Aorta (tissue), 5 donors: ENCODE results near the gene C6orf132. TPM values are rescaled to one million over a fixed set of nuclear protein-coding genes. Genes with fewer than 3 reads are reported as not detected.
A peak's percentile ranks its signal among the peaks of the same experiment; 100 is the strongest.

Source experiments
- ATAC-seq: fragments of 200-7000 bp; cut with Tn5 transposase; one replicate; pipeline ENCODE4 v1.9.1; 2022; ENCODE audit warnings: moderate library complexity; ENCODE audit not compliant: low FRiP score
- DNase-seq, 2 donors: peaks; one replicate each; pipeline ENCODE4 v3.0.0-alpha.2; 2020
- H3K27ac ChIP-seq, 2 donors: one replicate each; pipeline ENCODE4 v1.5.1; 2013; ENCODE audit warnings: low read length in 2 of 2, mild to moderate bottlenecking in 2 of 2, moderate library complexity in 2 of 2, control low read depth in 1 of 2, inconsistent platforms in 1 of 2, low read depth in 1 of 2
- H3K27me3 ChIP-seq, 2 donors: one replicate each; pipeline ENCODE4 v1.6.1; 2013; ENCODE audit warnings: control low read depth in 1 of 2, low read length in 1 of 2, mild to moderate bottlenecking in 1 of 2, moderate library complexity in 1 of 2; ENCODE audit not compliant: insufficient read depth in 2 of 2, control insufficient read depth in 1 of 2
- H3K36me3 ChIP-seq, 2 donors: one replicate each; pipeline ENCODE4 v1.6.1; 2013; ENCODE audit warnings: control low read depth in 1 of 2, low read length in 1 of 2, mild to moderate bottlenecking in 1 of 2; ENCODE audit not compliant: insufficient read depth in 2 of 2, control insufficient read depth in 1 of 2
- H3K4me1 ChIP-seq, 2 donors: one replicate each; pipeline ENCODE4 v1.6.1; 2013; ENCODE audit warnings: low read length in 2 of 2, control low read depth in 1 of 2, mild to moderate bottlenecking in 1 of 2, moderate library complexity in 1 of 2; ENCODE audit not compliant: insufficient read depth in 2 of 2, control insufficient read depth in 1 of 2
- H3K4me3 ChIP-seq, 2 donors: one replicate each; pipeline ENCODE4 v1.5.1; 2013; ENCODE audit warnings: low read length in 2 of 2, control low read depth in 1 of 2, mild to moderate bottlenecking in 1 of 2
- H3K9me3 ChIP-seq: one replicate; pipeline ENCODE4 v1.6.1; 2013; ENCODE audit warnings: mild to moderate bottlenecking, low read length; ENCODE audit not compliant: control insufficient read depth
- WGBS, 2 donors: extraction: QIAGEN DNeasy Blood & Tissue Kit; methylation state at CpG; one replicate each; pipeline ENCODE4 v1.1.7; 2013; 5-methylcytosine and 5-hydroxymethylcytosine counted together
- intact Hi-C, 2 donors: fragments of 100-400 bp; cut with DNase I; formaldehyde crosslinking; loops; one replicate each; pipeline versions ENCODE4 v1.14.2 to v1.15.0; 2022
- polyA plus RNA-seq, 2 donors: library from polyadenylated mRNA; stranded (reverse); fragments of 200-250 nt; gene quantifications; one replicate each; pipeline ENCODE4 v1.2.3, GENCODE V29; 2013
- total RNA-seq, 2 donors: library from RNA; stranded (reverse); fragmentation: NEBNext Ultra II Directional; extraction: Animal tissue kit (Norgen Biotek cat#: 25700); gene quantifications; one replicate each; pipeline ENCODE4 v1.2.1, GENCODE V29; 2021
- donor health status: healthy with polysubstance abuse.
- donor health status: Bipolar disorder and iron deficiency.
- donor health status: DM: no; HTN: no; CAD: no.
- donor health status: DM: no; HTN: no; CAD: no.
- donor health status: DM: yes; HTN: yes; CAD: no.

C6orf132 gene
- total and polyA plus RNA-seq, 4 donors = 0.51 to 30.7 (median 2.4) TPM

GRCh38 chr6:42140756-42141602 is 1.4 kb downstream of the C6orf132 start:
- Histone ChIP-seq H3K4me3 (no peak overlapping the region), H3K9me3 (no peaks in the 10 kb centered on the region), H3K27me3 (no peaks in the 10 kb centered on the region), H3K36me3 (no peaks in the 10 kb centered on the region), H3K27ac (no peak overlapping the region), H3K4me1 (no peaks in the 10 kb centered on the region)
- DNase-seq = no peak
- no peak for ATAC-seq
- intact Hi-C loops = no loop called here
- WGBS, 2 donors = 87 to 88% methylated on average over 9 of the region's 9 CpGs

GRCh38 chr6:42140032-42140431 is 2.4 kb downstream of the C6orf132 start:
- WGBS, 2 donors = 80 to 87% methylated on average over 5 of the region's 5 CpGs
- H3K9me3 ChIP-seq = no peaks in the 10 kb centered on the region
- no peaks in the 10 kb centered on the region for H3K27me3 ChIP-seq
- H3K4me3 ChIP-seq = no peak overlapping the region
- ATAC-seq = no peak
- DNase-seq = peak in 1 of 2 donors; percentile 58
- intact Hi-C loops = no loop called here
- no peaks in the 10 kb centered on the region for H3K4me1 ChIP-seq
- no peak overlapping the region for H3K27ac ChIP-seq
- no peaks in the 10 kb centered on the region for H3K36me3 ChIP-seq

- DNase-seq (no peak), ATAC-seq (no peak)
- no peaks in the 10 kb centered on the region for H3K9me3 ChIP-seq
- intact Hi-C loops = no loop called here
- H3K4me1 ChIP-seq = no peaks in the 10 kb centered on the region
- 68 to 76% methylated on average over 9 of the region's 9 CpGs for whole genome bisulfite sequencing, 2 donors
- no peak overlapping the region for H3K4me3 ChIP-seq
- H3K27me3 ChIP-seq = no peaks in the 10 kb centered on the region
- H3K36me3 ChIP-seq = no peaks in the 10 kb centered on the region
- H3K27ac ChIP-seq = no peak overlapping the region
These were observed 3.5 kb downstream of the C6orf132 start for GRCh38 chr6:42138630-42139619.

GRCh38 chr6:42138190-42138589 is 4.2 kb downstream of the C6orf132 start:
- no peak overlapping the region for H3K27ac ChIP-seq
- H3K4me3 ChIP-seq = no peak overlapping the region
- H3K27me3 ChIP-seq = no peaks in the 10 kb centered on the region
- ATAC-seq = no peak
- WGBS, 2 donors = 97 to 99% methylated on average over 6 of the region's 6 CpGs
- H3K36me3 ChIP-seq = no peaks in the 10 kb centered on the region
- no peaks in the 10 kb centered on the region for H3K4me1 ChIP-seq
- intact Hi-C loops = no loop called here
- H3K9me3 ChIP-seq = no peaks in the 10 kb centered on the region
- DNase-seq = no peak

GRCh38 chr6:42137194-42137753 is 5.1 kb downstream of the C6orf132 start:
- WGBS, 2 donors = 83 to 86% methylated on average over 7 of the region's 7 CpGs

GRCh38 chr6:42136508-42137193 is 5.8 kb downstream of the C6orf132 start:
- Histone ChIP-seq H3K4me1 (no peaks in the 10 kb centered on the region), H3K27me3 (no peaks in the 10 kb centered on the region), H3K27ac (no peak overlapping the region), H3K9me3 (no peaks in the 10 kb centered on the region), H3K4me3 (no peak overlapping the region), H3K36me3 (no peaks in the 10 kb centered on the region)
- 76% methylated on average over 14 of the region's 14 CpGs for WGBS, 2 donors
- ATAC-seq (no peak), DNase-seq (no peak)
- intact Hi-C loops = no loop called here

More at GRCh38 chr6:42137194-42137753, 5.1 kb downstream of the C6orf132 start:
- H3K9me3 ChIP-seq = no peaks in the 10 kb centered on the region
- H3K36me3 ChIP-seq = no peaks in the 10 kb centered on the region
- H3K27ac ChIP-seq = no peak overlapping the region
- no peaks in the 10 kb centered on the region for H3K27me3 ChIP-seq
- no peaks in the 10 kb centered on the region for H3K4me1 ChIP-seq
- no peak for DNase-seq
- no peak overlapping the region for H3K4me3 ChIP-seq
- no peak for ATAC-seq
- intact Hi-C loops = no loop called here

- intact Hi-C loops = no loop called here
- DNase-seq (no peak), ATAC-seq (no peak)
- Histone ChIP-seq H3K36me3 (no peaks in the 10 kb centered on the region), H3K4me3 (no peak overlapping the region), H3K27me3 (no peaks in the 10 kb centered on the region), H3K27ac (no peak overlapping the region), H3K9me3 (no peaks in the 10 kb centered on the region), H3K4me1 (no peaks in the 10 kb centered on the region)
- WGBS, 2 donors = 91% methylated on average over 2 of the region's 2 CpGs
These were observed 6.7 kb downstream of the C6orf132 start for GRCh38 chr6:42135722-42136121.

GRCh38 chr6:42135161-42135560 is 7.3 kb downstream of the C6orf132 start:
- Histone ChIP-seq H3K4me1 (no peaks in the 10 kb centered on the region), H3K27me3 (no peaks in the 10 kb centered on the region), H3K4me3 (no peak overlapping the region), H3K27ac (no peak overlapping the region), H3K36me3 (no peaks in the 10 kb centered on the region), H3K9me3 (no peaks in the 10 kb centered on the region)
- DNase-seq = no peak
- intact Hi-C loops = no loop called here
- ATAC-seq = no peak
- 84 to 85% methylated on average over 10 to 12 of the region's 12 CpGs for WGBS, 2 donors
